ENCODE results near the gene PPP2R5A.
A peak's percentile ranks its signal among the peaks of the same experiment; 100 is the strongest.

PPP2R5A gene

GRCh38 chr1:212285685-212286555, 710 bp downstream of the PPP2R5A start (continued):
- TF ChIP-seq MEIS1 (CRISPR knock-in tag; IDR thresholded peaks at IDR 0.05; ENCODE audit: borderline replicate concordance) (no peak), ZBTB11 (tag by site-specific recombination; conservative IDR thresholded peaks at IDR 0.05; ENCODE audit: low read depth) (peak; percentile 79), ZNF530 (tag by site-specific recombination; IDR thresholded peaks at IDR 0.05; ENCODE audit: low read depth) (no peak), ZNF664 (tag by site-specific recombination; IDR thresholded peaks at IDR 0.05) (no peak), ZNF596 (tag by site-specific recombination; IDR thresholded peaks at IDR 0.05) (no peak), ZNF423 (tag by site-specific recombination; IDR thresholded peaks at IDR 0.05) (no peak), ZNF645 (tag by site-specific recombination; IDR thresholded peaks at IDR 0.05) (no peak), ZNF416 (tag by site-specific recombination; IDR thresholded peaks at IDR 0.05) (no peak), ZNF398 (tag by site-specific recombination; IDR thresholded peaks at IDR 0.05) (peak; percentile 50; the same call in 1 of the 2 replicates), ZBTB17 (tag by site-specific recombination; IDR thresholded peaks at IDR 0.05) (peak; percentile 63), ZNF18 (tag by site-specific recombination; IDR thresholded peaks at IDR 0.05) (no peak), ZEB2 (tag by site-specific recombination; IDR thresholded peaks at IDR 0.05) (peak; percentile 48; the same call in 1 of the 2 replicates), GFI1B (tag by site-specific recombination; IDR thresholded peaks at IDR 0.05) (no peak), SETDB1 (IDR thresholded peaks at IDR 0.05; ENCODE audit: insufficient read length, low read length) (no peak), ZNF140 (tag by site-specific recombination; IDR thresholded peaks at IDR 0.05) (no peak), ZNF692 (tag by site-specific recombination; IDR thresholded peaks at IDR 0.05) (no peak), YY1 (tag by site-specific recombination; IDR thresholded peaks at IDR 0.05) (peak; percentile 77), ZFP3 (tag by site-specific recombination; IDR thresholded peaks at IDR 0.05; ENCODE audit: low read depth) (no peak), PRDM4 (tag by site-specific recombination; IDR thresholded peaks at IDR 0.05) (no peak), ZNF335 (tag by site-specific recombination; conservative IDR thresholded peaks at IDR 0.05) (no peak; the same call in none of the 2 replicates), ZBTB10 (tag by site-specific recombination; IDR thresholded peaks at IDR 0.05) (0 out of 2 replicates have a peak, but pooled peaks have one; percentile 28), ZNF112 (tag by site-specific recombination; IDR thresholded peaks at IDR 0.05) (no peak), ZNF843 (tag by site-specific recombination; IDR thresholded peaks at IDR 0.05) (no peak), KLF1 (tag by site-specific recombination; IDR thresholded peaks at IDR 0.05) (no peak)

Data from HEK293 (cell line).